Measurements from ENCODE around the gene PROK1.
"Not testable (repeated sequence)": the region's sequence is repeated elsewhere in the genome, so short reads cannot be mapped to it uniquely, and the experiment has no call there.

The PROK1 gene

DNA sequence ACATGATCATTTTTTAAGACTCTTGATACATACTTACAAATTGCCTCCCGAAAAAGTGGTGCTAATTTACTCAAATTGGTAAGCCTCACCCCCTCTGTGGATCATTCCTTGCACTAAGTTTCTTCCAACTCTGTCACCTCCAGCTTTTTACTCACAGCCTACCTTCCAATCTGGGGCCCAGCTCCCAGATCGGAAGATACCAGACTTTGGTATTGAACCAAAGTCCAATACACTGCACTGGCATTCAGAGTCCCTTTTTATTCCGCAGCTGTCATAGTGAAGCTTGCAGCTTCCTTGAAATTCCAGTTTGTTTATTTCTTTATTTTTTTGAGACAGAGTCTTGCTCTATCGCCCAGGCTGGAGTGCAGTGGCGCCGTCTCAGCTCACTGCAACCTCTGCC, 41.6 kb upstream of the PROK1 start:
- in situ Hi-C loops (cut with HindIII; ENCODE audit: low pct_ligation_motif_present, low sequenced_read_pairs) = no loop called here
- Histone ChIP-seq H3K4me3 (ENCODE audit: low read depth, low read length) (no peak overlapping the region), H3K27ac (no peak overlapping the region), H3K27me3 (replicated peaks) (no peaks in the 10 kb centered on the region), H3K36me3 (replicated peaks) (peaks cover 6% of the 10 kb centered on the region)
- no peak for TF ChIP-seq CTCF (IDR thresholded peaks at IDR 0.05; ENCODE audit: low read depth, low read length, missing control alignments)
- no peak for DNase-seq

- Histone ChIP-seq H3K27ac (no peak overlapping the region), H3K4me3 (ENCODE audit: low read depth, low read length) (no peak overlapping the region), H3K27me3 (replicated peaks) (peaks cover 2% of the 10 kb centered on the region), H3K36me3 (replicated peaks) (no peaks in the 10 kb centered on the region)
- TF ChIP-seq CTCF (IDR thresholded peaks at IDR 0.05; ENCODE audit: low read depth, low read length, missing control alignments) = no peak
- in situ Hi-C loops (cut with HindIII; ENCODE audit: low pct_ligation_motif_present, low sequenced_read_pairs) = no loop called here
- DNase-seq = no peak
Observed at GRCh38 chr1:110411173-110411735, 39.7 kb upstream of the PROK1 start.

DNA sequence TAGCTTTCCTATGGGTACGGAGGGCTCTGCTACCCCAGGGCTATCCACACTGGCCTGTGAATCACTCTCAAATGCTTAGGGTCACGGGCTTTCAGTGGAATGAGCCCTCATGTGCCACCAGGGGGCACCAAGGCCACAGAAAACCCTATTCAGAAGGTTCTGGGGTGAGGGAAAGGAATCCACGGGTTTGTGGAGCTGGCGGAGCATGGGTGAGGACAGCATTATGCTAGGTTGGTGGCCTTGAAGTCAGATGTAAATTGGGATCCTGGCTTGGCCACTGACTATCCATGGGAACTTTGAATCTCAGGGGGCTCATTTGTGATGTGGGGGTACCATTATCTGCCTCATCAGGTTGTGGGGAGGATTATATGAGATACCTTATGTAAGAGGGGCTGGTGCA, 38.4 kb upstream of the PROK1 start:
- Histone ChIP-seq H3K36me3 (replicated peaks) (no peaks in the 10 kb centered on the region), H3K27ac (no peak overlapping the region), H3K4me3 (ENCODE audit: low read depth, low read length) (no peak overlapping the region), H3K27me3 (replicated peaks) (peaks cover 5% of the 10 kb centered on the region)
- peak; percentile 84 for TF ChIP-seq CTCF (IDR thresholded peaks at IDR 0.05; ENCODE audit: low read depth, low read length, missing control alignments)
- peak; percentile 55 for DNase-seq
- in situ Hi-C loops (cut with HindIII; ENCODE audit: low pct_ligation_motif_present, low sequenced_read_pairs) = no loop called here

DNA sequence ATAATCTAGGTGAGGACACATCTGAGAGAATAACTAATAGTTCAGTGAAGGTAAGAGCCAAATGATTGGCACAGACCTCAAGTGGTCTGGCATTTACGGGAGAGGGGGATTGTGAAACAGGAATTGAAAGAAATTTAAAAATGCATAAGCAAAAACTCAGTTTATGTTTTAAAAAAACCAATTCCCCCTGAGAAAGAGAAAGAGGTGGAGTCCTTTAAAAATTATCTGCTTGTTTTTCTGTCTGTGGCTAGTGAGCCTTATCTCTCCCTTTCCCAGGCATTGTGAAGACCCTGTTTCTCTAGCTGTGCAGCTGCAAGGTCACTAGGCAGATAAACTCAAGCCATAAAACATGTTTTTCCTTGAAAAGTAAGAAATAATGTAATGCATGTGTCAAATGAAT, 37.9 kb upstream of the PROK1 start:
- H3K27me3 ChIP-seq (replicated peaks); H3K27ac ChIP-seq; in situ Hi-C loops (cut with HindIII; ENCODE audit: low pct_ligation_motif_present, low sequenced_read_pairs); DNase-seq; H3K36me3 ChIP-seq (replicated peaks); H3K4me3 ChIP-seq (ENCODE audit: low read depth, low read length): not testable (repeated sequence)

GRCh38 chr1:110418729-110419128, 32.2 kb upstream of the PROK1 start:
- in situ Hi-C loops (cut with HindIII; ENCODE audit: low pct_ligation_motif_present, low sequenced_read_pairs) = no loop called here
- DNase-seq = no peak
- TF ChIP-seq CTCF (IDR thresholded peaks at IDR 0.05; ENCODE audit: low read depth, low read length, missing control alignments) = no peak
- H3K27me3 ChIP-seq (replicated peaks) = peaks cover 7% of the 10 kb centered on the region
- H3K27ac ChIP-seq = no peak overlapping the region
- H3K4me3 ChIP-seq (ENCODE audit: low read depth, low read length) = no peak overlapping the region
- no peaks in the 10 kb centered on the region for H3K36me3 ChIP-seq (replicated peaks)

GRCh38 chr1:110420023-110420662, 30.8 kb upstream of the PROK1 start:
- TF ChIP-seq CTCF (IDR thresholded peaks at IDR 0.05; ENCODE audit: low read depth, low read length, missing control alignments) = no peak
- H3K36me3 ChIP-seq (replicated peaks) = no peaks in the 10 kb centered on the region
- in situ Hi-C loops (cut with HindIII; ENCODE audit: low pct_ligation_motif_present, low sequenced_read_pairs) = no loop called here
- DNase-seq = no peak
- H3K27me3 ChIP-seq (replicated peaks) = peaks cover 7% of the 10 kb centered on the region
- no peak overlapping the region for H3K4me3 ChIP-seq (ENCODE audit: low read depth, low read length)
- H3K27ac ChIP-seq = no peak overlapping the region

Data from brain microvascular endothelial cell (primary cell).